PC-3 (cell line): ENCODE results near the gene INMT. TPM values are rescaled to one million over a fixed set of nuclear protein-coding genes. Genes with fewer than 3 reads are reported as not detected.

ENCODE experiments used
- ATAC-seq: fragments of 200-7000 bp; cut with Tn5 transposase; 2 replicates; pipeline ENCODE4 v1.9.1; 2020; ENCODE audit warnings: mild to moderate bottlenecking, moderate library complexity
- BruUV-seq: library from RNA; stranded (reverse); fragments of 400-500 nt; replicated peaks from 2 replicates; lab custom pipeline; 2021; lab: Mats Ljungman, UMichigan
- CTCF ChIA-PET: fragments of 300-600 bp; sonication (Branson Sonifier 250); formaldehyde crosslinking; loops from one replicate; lab custom pipeline; 2022; ENCODE audit warnings: antibody characterized with exemption; lab: Charles Lee
- POLR2A ChIA-PET: fragments of 300-600 bp; sonication (Branson Sonifier 250); formaldehyde crosslinking; loops from one replicate; lab custom pipeline; 2022; ENCODE audit warnings: antibody characterized with exemption; ENCODE audit not compliant: unreplicated experiment; lab: Charles Lee
- DNase-seq: peaks from one replicate; pipeline ENCODE4 v3.0.0-alpha.2; 2015
- H2AFZ ChIP-seq: fragments of 300-600 bp; sonication (generic); 2 replicates; pipeline ENCODE4 v1.6.0; 2016; ENCODE audit warnings: antibody characterized with exemption, low read length
- H3F3A ChIP-seq: fragments of 300-600 bp; sonication (generic); one replicate; pipeline ENCODE4 v1.6.0; 2017; ENCODE audit warnings: antibody characterized with exemption, low read length, control low read depth, mild to moderate bottlenecking; ENCODE audit not compliant: unreplicated experiment
- H3K27ac ChIP-seq: fragments of 300-600 bp; sonication (generic); 2 replicates; pipeline ENCODE4 v1.5.1; 2016; ENCODE audit warnings: mild to moderate bottlenecking, low read length
- H3K27me3 ChIP-seq: fragments of 300-600 bp; sonication (generic); 2 replicates; pipeline ENCODE4 v1.6.1; 2016; ENCODE audit warnings: low read length, mixed read lengths
- H3K36me3 ChIP-seq: fragments of 300-600 bp; sonication (generic); 2 replicates; pipeline ENCODE4 v1.6.1; 2016; ENCODE audit warnings: low read depth, mixed run types, low read length, mixed read lengths
- H3K4me1 ChIP-seq: fragments of 300-600 bp; sonication (generic); 2 replicates; pipeline ENCODE4 v1.5.1; 2016; ENCODE audit warnings: low read length; ENCODE audit not compliant: insufficient read depth
- H3K4me2 ChIP-seq: fragments of 300-600 bp; sonication (generic); 2 replicates; pipeline ENCODE4 v1.6.0; 2016; ENCODE audit warnings: low read length
- H3K4me3 ChIP-seq: fragments of 300-600 bp; sonication (generic); 2 replicates; pipeline ENCODE4 v1.5.1; 2016; ENCODE audit warnings: mild to moderate bottlenecking, low read length, mixed read lengths
- H3K79me2 ChIP-seq: fragments of 300-600 bp; sonication (generic); 2 replicates; pipeline ENCODE4 v1.6.1; 2017; ENCODE audit warnings: low read length, mixed read lengths
- H3K9ac ChIP-seq: fragments of 300-600 bp; sonication (generic); 2 replicates; pipeline ENCODE4 v1.6.0; 2016; ENCODE audit warnings: mild to moderate bottlenecking, low read length
- H3K9me2 ChIP-seq: fragments of 300-600 bp; sonication (generic); replicated peaks from 2 replicates; pipeline ENCODE4 v1.6.1; 2016; ENCODE audit warnings: mixed run types, low read length, mixed read lengths
- H3K9me3 ChIP-seq: fragments of 300-600 bp; sonication (generic); 2 replicates; pipeline ENCODE4 v1.6.1; 2016; ENCODE audit warnings: low read length, mixed read lengths
- H4K20me1 ChIP-seq: fragments of 300-600 bp; sonication (generic); 2 replicates; pipeline ENCODE4 v1.6.1; 2016; ENCODE audit warnings: low read length, mixed read lengths
- CTCF ChIP-seq: fragments of 300-600 bp; sonication (generic); conservative IDR thresholded peaks from 2 replicates; pipeline ENCODE4 v1.5.1; 2017; ENCODE audit warnings: antibody characterized with exemption, low read depth, mild to moderate bottlenecking, low read length
- EZH2 ChIP-seq: fragments of 300-600 bp; sonication (generic); IDR thresholded peaks from one replicate; pipeline ENCODE4 v1.6.1; 2017; ENCODE audit warnings: antibody characterized with exemption, mild to moderate bottlenecking, low read length; ENCODE audit not compliant: unreplicated experiment
- EZH2phosphoT487 ChIP-seq: fragments of 300-600 bp; sonication (generic); IDR thresholded peaks from 2 replicates; pipeline ENCODE4 v1.6.1; 2018; ENCODE audit warnings: mild to moderate bottlenecking, antibody characterized with exemption, low read length, borderline replicate concordance
- intact Hi-C: fragments of 100-400 bp; cut with micrococcal nuclease; formaldehyde crosslinking; loops from 2 replicates; pipeline ENCODE4 v1.9.0; 2023
- total RNA-seq: library from RNA; depleted of rRNA; stranded (reverse); fragments of >200 nt; gene quantifications from 2 replicates; pipeline ENCODE4 v1.2.3, GENCODE V29; 2014

Gene INMT
- total RNA-seq, 1 experiment from 2014 or later = not detected

GRCh38 chr7:30726296-30727006, 25.5 kb upstream of the INMT start:
- POLR2A ChIA-PET = no interaction called here
- no peak overlapping the region for H3K4me2 ChIP-seq
- TF ChIP-seq EZH2phosphoT487 (no peak), EZH2 (no peak), CTCF (no peak)
- H3F3A ChIP-seq = no peaks in the 10 kb centered on the region
- no peak overlapping the region for H3K9ac ChIP-seq
- DNase-seq (no peak), ATAC-seq (no peak)
- no peaks in the 10 kb centered on the region for H3K9me3 ChIP-seq
- no peak overlapping the region for H3K27ac ChIP-seq
- CTCF ChIA-PET = no interaction called here
- H3K9me2 ChIP-seq = no peaks in the 10 kb centered on the region
- intact Hi-C loops = no loop called here
- H2AFZ ChIP-seq = no peak overlapping the region
- no TSS peak for BruUV-seq
- 0 out of 2 replicates have a peak, but pooled peaks cover 8% of the 10 kb centered on the region for H3K4me1 ChIP-seq
- H4K20me1 ChIP-seq = no peaks in the 10 kb centered on the region
- H3K79me2 ChIP-seq = no peaks in the 10 kb centered on the region
- no peak overlapping the region for H3K4me3 ChIP-seq
- no peaks in the 10 kb centered on the region for H3K36me3 ChIP-seq
- H3K27me3 ChIP-seq = peaks cover 61% of the 10 kb centered on the region

- H3K4me2 ChIP-seq = no peak overlapping the region
- POLR2A ChIA-PET = no interaction called here
- no peaks in the 10 kb centered on the region for H3K9me2 ChIP-seq
- CTCF ChIA-PET = no interaction called here
- peak; percentile 70 for ATAC-seq
- no peaks in the 10 kb centered on the region for H3K9me3 ChIP-seq
- intact Hi-C loops = no loop called here
- TF ChIP-seq CTCF (no peak), EZH2phosphoT487 (no peak), EZH2 (no peak)
- peaks cover 59% of the 10 kb centered on the region for H3K27me3 ChIP-seq
- H4K20me1 ChIP-seq = no peaks in the 10 kb centered on the region
- H3K27ac ChIP-seq = no peak overlapping the region
- no peak overlapping the region for H2AFZ ChIP-seq
- H3F3A ChIP-seq = no peaks in the 10 kb centered on the region
- no peak overlapping the region for H3K4me3 ChIP-seq
- peak; percentile 32 for DNase-seq
- no TSS peak for BruUV-seq
- H3K36me3 ChIP-seq = no peaks in the 10 kb centered on the region
- H3K9ac ChIP-seq = no peak overlapping the region
- 0 out of 2 replicates have a peak, but pooled peaks cover 8% of the 10 kb centered on the region for H3K4me1 ChIP-seq
- H3K79me2 ChIP-seq = no peaks in the 10 kb centered on the region
Observed at GRCh38 chr7:30727061-30727945, 24.6 kb upstream of the INMT start.
